ENCODE measurements around the gene KIAA1210. TPM values are rescaled to one million over a fixed set of nuclear protein-coding genes. Genes with fewer than 3 reads are reported as not detected.

The KIAA1210 gene
- total RNA-seq, 1 donor from 2014 or later, result not detected

DNA sequence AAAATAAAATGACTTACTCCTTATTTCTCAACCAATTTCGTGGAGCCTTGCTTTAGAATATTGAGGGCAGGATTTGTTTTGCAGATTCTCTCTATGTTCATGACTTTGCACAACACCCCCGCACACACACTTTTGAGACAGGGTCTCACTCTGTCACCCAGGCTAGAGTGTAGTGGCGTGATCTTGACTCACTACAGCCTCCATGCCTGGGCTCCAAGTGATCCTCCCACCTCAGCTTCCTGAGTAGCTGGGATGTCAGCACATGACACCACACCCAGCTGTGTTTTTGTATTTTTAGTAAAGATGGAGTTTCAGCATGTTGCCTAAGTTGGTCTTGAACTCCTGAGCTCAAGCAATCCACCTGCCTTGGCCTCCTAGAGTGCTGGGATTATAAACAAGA is 42.8 kb downstream of the KIAA1210 start:
- Mint-ChIP-seq H3K9me3 (no peaks in the 10 kb centered on the region), H3K4me1 (ENCODE audit: low read depth) (no peaks in the 10 kb centered on the region), H3K27ac (no peak overlapping the region), H3K4me3 (ENCODE audit: low read depth) (no peak overlapping the region), H3K36me3 (ENCODE audit: low read depth) (no peaks in the 10 kb centered on the region), H3K27me3 (ENCODE audit: low read depth) (peaks cover 5% of the 10 kb centered on the region)
- no peak for DNase-seq (ENCODE audit: low spot score)
- intact Hi-C loops (cut with micrococcal nuclease), result no loop called here

DNA sequence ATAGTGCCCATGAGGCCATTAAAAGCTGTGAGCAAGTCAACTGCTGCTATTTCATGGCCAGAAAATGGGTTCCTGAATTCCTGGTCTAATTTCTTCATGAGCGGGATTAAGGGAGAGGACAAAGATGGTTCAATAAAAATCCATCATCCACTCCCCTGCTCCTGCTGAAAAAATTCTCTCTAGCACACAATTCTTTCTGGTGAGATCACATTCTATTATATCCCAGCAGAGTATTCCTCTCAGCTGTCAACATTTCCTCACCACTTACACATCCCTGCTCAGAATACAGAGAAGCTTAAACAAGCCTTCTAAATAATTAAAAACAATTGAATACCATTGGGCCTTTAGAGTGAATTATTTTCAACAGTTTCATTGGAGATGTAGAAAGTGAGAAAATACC is 45.3 kb downstream of the KIAA1210 start:
- intact Hi-C loops (cut with micrococcal nuclease), result no loop called here
- no peaks in the 10 kb centered on the region for H3K4me1 Mint-ChIP-seq (ENCODE audit: low read depth)
- no peaks in the 10 kb centered on the region for H3K36me3 Mint-ChIP-seq (ENCODE audit: low read depth)
- no peak overlapping the region for H3K27ac Mint-ChIP-seq
- no peak overlapping the region for H3K4me3 Mint-ChIP-seq (ENCODE audit: low read depth)
- peaks cover 3% of the 10 kb centered on the region for H3K27me3 Mint-ChIP-seq (ENCODE audit: low read depth)
- no peaks in the 10 kb centered on the region for H3K9me3 Mint-ChIP-seq
- no peak for DNase-seq (ENCODE audit: low spot score)

DNA sequence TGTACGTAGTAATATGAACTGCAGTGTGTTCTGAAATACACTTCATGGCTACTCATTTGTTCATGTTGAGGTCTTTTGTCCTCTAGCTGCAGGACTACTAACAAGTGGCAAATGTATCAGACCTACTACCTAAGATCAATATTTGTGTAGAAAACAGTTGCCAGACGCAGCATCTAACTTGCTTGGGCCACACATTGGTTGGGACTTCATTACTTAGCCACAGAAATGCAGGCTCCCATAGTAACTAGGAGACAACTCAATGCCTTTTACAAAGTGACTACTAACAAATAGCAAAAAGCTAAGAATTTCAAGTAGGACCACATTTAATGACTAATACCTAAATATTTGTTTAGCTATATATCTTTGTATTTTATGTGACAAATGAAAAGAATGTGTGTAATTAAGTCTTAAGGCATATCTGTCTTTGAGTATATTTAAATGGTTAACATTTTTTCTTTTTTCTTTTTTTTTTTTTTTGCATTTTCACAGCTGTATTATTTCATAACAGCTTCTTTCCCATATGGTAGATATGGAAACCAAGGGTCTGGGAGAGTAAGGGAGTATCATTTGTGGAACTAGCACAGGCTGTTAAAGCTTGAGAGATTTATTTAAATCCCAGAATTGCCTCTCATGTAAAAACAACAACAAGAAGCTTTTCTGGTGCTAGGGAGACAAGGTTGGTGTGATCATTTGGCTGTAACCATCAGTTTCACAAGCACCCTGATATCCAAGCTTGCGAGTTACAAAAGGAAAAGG is 52.2 kb downstream of the KIAA1210 start:
- no peak overlapping the region for H3K27ac Mint-ChIP-seq
- no peaks in the 10 kb centered on the region for H3K9me3 Mint-ChIP-seq
- intact Hi-C loops (cut with micrococcal nuclease), result no loop called here
- DNase-seq (ENCODE audit: low spot score), result no peak
- H3K36me3 Mint-ChIP-seq (ENCODE audit: low read depth), result no peaks in the 10 kb centered on the region
- no peak overlapping the region for H3K4me3 Mint-ChIP-seq (ENCODE audit: low read depth)
- no peaks in the 10 kb centered on the region for H3K27me3 Mint-ChIP-seq (ENCODE audit: low read depth)
- no peaks in the 10 kb centered on the region for H3K4me1 Mint-ChIP-seq (ENCODE audit: low read depth)

DNA sequence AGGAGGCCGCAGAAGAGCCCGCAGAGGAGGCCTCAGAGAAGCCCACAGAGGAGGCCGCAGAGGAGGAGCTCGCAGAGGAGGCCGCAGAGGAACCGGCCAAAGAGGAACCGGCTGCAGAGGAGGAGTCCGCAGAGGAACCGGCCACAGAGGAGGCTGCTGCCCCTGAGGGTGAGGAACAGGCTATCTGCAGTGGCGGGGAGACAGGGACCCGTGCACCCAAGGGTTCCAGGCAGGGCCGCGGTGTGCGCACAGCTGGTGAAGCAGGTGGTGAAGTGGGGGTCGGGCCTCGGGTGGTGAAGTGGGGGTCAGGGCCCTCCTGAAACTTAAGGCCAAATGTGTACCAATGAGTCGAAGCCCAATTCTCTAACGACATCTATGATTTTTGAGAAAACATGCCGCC is 53.7 kb downstream of the KIAA1210 start:
- Mint-ChIP-seq H3K27me3 (ENCODE audit: low read depth) (no peaks in the 10 kb centered on the region), H3K4me3 (ENCODE audit: low read depth) (no peak overlapping the region), H3K4me1 (ENCODE audit: low read depth) (no peaks in the 10 kb centered on the region), H3K27ac (no peak overlapping the region), H3K36me3 (ENCODE audit: low read depth) (no peaks in the 10 kb centered on the region), H3K9me3 (no peaks in the 10 kb centered on the region)
- intact Hi-C loops (cut with micrococcal nuclease), result no loop called here
- no peak for DNase-seq (ENCODE audit: low spot score)

- Mint-ChIP-seq H3K4me3 (ENCODE audit: low read depth) (no peak overlapping the region), H3K36me3 (ENCODE audit: low read depth) (no peaks in the 10 kb centered on the region), H3K27ac (no peak overlapping the region), H3K27me3 (ENCODE audit: low read depth) (no peaks in the 10 kb centered on the region), H3K4me1 (ENCODE audit: low read depth) (no peaks in the 10 kb centered on the region), H3K9me3 (no peaks in the 10 kb centered on the region)
- intact Hi-C loops (cut with micrococcal nuclease), result no loop called here
- DNase-seq (ENCODE audit: low spot score), result no peak
These were observed 54.3 kb downstream of the KIAA1210 start for GRCh38 chrX:119073200-119073905.

DNA sequence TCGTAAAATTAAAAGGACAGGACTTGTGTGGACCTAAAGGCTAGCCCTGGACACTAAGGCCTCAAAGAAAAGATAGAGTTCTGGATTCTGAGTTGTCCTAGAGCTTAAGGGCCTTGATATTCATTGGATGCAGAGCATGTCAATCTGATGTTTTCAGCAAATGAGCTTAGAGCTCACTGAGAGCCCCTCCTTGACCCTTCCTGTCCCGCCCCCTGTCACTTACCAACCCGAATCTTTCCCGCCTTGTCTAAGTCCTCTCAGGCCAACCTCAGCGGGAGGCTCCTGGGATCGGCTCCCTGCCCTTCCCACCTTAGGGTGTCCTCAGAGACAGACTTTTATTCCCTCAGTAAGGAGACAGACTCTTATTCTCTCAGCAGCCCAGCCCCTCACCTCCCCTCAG is 54.9 kb downstream of the KIAA1210 start, which contains the start of gene CT47C1:
CT47C1 (plus strand) TSS at position 250 of the 400 bp plus-strand sequence. CDS start 233 bp downstream, outside the sequence.
- Mint-ChIP-seq H3K4me1 (ENCODE audit: low read depth) (no peaks in the 10 kb centered on the region), H3K27me3 (ENCODE audit: low read depth) (no peaks in the 10 kb centered on the region), H3K27ac (no peak within 1 kb of the TSS), H3K36me3 (ENCODE audit: low read depth) (no peaks in the 10 kb centered on the region), H3K9me3 (no peaks in the 10 kb centered on the region), H3K4me3 (ENCODE audit: low read depth) (no peak within 1 kb of the TSS)
- DNase-seq (ENCODE audit: low spot score), result no peak
- intact Hi-C loops (cut with micrococcal nuclease), result no loop called here

GRCh38 chrX:119071381-119071780 is 56.2 kb downstream of the KIAA1210 start:
- H3K27me3 Mint-ChIP-seq (ENCODE audit: low read depth), result no peaks in the 10 kb centered on the region
- intact Hi-C loops (cut with micrococcal nuclease), result no loop called here
- H3K36me3 Mint-ChIP-seq (ENCODE audit: low read depth), result no peaks in the 10 kb centered on the region
- H3K9me3 Mint-ChIP-seq, result no peaks in the 10 kb centered on the region
- H3K4me1 Mint-ChIP-seq (ENCODE audit: low read depth), result no peaks in the 10 kb centered on the region
- DNase-seq (ENCODE audit: low spot score), result no peak
- H3K4me3 Mint-ChIP-seq (ENCODE audit: low read depth), result no peak overlapping the region
- no peak overlapping the region for H3K27ac Mint-ChIP-seq

- DNase-seq (ENCODE audit: low spot score), result no peak
- no peak overlapping the region for H3K27ac Mint-ChIP-seq
- no peaks in the 10 kb centered on the region for H3K27me3 Mint-ChIP-seq (ENCODE audit: low read depth)
- no peaks in the 10 kb centered on the region for H3K36me3 Mint-ChIP-seq (ENCODE audit: low read depth)
- no peak overlapping the region for H3K4me3 Mint-ChIP-seq (ENCODE audit: low read depth)
- H3K4me1 Mint-ChIP-seq (ENCODE audit: low read depth), result no peaks in the 10 kb centered on the region
- intact Hi-C loops (cut with micrococcal nuclease), result loop anchor here (5.0 kb wide), 2 partner anchors 62 to 222 kb away; no protein-coding TSS in a partner anchor
- H3K9me3 Mint-ChIP-seq, result no peaks in the 10 kb centered on the region
These were observed 57.9 kb downstream of the KIAA1210 start for GRCh38 chrX:119069762-119070161.

GRCh38 chrX:119069128-119069527 is 58.5 kb downstream of the KIAA1210 start:
- Mint-ChIP-seq H3K4me1 (ENCODE audit: low read depth) (no peaks in the 10 kb centered on the region), H3K27ac (no peak overlapping the region), H3K27me3 (ENCODE audit: low read depth) (no peaks in the 10 kb centered on the region), H3K9me3 (no peaks in the 10 kb centered on the region), H3K4me3 (ENCODE audit: low read depth) (no peak overlapping the region), H3K36me3 (ENCODE audit: low read depth) (no peaks in the 10 kb centered on the region)
- intact Hi-C loops (cut with micrococcal nuclease), result loop anchor here (5.0 kb wide), 2 partner anchors 62 to 222 kb away; no protein-coding TSS in a partner anchor
- no peak for DNase-seq (ENCODE audit: low spot score)

DNA sequence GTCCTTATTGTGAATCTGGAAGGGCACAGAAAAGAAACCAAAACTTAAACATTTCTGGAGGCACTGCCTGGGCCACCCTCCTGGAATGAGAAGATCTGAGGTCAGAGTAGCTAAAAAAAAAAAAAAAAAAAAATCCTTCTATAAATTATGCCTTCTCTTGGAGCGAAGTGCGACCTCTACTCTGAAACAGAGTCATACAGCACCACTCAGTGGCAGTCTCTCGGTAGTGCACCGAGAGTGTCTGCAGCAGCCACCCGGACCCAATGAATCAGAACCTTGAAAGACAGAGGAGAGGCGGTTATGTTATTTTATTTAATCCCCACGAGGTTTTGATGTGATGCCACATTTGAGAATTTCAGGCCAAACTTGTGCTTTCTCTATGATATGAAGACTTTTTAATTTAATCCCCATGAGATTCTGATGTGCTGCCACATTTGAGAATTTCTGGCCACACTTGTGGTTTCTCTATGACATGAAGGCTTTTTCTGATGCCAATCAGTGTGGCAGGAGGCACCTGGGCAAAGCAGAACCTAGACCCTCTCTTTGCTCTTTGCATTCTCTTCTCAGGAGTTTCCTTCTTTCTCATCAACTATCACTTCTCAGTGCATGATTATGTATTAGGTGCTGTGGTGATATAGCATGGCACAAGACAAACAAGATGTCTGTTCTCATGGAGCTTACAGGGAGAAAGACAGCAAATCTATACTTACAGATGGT is 60.4 kb downstream of the KIAA1210 start:
- Mint-ChIP-seq H3K27ac (no peak overlapping the region), H3K27me3 (ENCODE audit: low read depth) (no peaks in the 10 kb centered on the region), H3K36me3 (ENCODE audit: low read depth) (no peaks in the 10 kb centered on the region), H3K9me3 (no peaks in the 10 kb centered on the region), H3K4me3 (ENCODE audit: low read depth) (no peak overlapping the region), H3K4me1 (ENCODE audit: low read depth) (no peaks in the 10 kb centered on the region)
- DNase-seq (ENCODE audit: low spot score), result peak; percentile 7
- intact Hi-C loops (cut with micrococcal nuclease), result loop anchor here (5.0 kb wide), 2 partner anchors 60 to 220 kb away; no protein-coding TSS in a partner anchor

DNA sequence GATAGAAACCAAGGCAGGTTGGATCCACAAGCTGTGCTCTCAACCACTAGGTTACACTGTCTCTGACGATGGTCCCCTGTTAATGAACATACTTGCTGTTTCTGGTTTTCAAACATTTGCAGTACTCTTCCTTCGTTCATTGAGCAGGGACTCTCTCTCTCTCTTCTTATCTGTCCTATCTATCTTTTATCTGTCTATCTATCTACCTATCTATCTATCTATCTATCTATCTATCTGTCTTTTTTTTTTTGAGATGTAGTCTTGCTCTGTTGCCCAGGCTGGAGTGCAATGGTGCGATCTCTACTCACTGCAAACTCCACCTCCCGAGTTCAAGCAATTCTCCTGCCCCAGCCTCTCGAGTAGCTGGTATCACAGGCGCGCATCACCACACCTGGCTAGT is 64.2 kb downstream of the KIAA1210 start:
- H3K36me3 Mint-ChIP-seq (ENCODE audit: low read depth), result no peaks in the 10 kb centered on the region
- no peak overlapping the region for H3K4me3 Mint-ChIP-seq (ENCODE audit: low read depth)
- DNase-seq (ENCODE audit: low spot score), result no peak
- H3K27me3 Mint-ChIP-seq (ENCODE audit: low read depth), result peaks cover 10% of the 10 kb centered on the region
- H3K9me3 Mint-ChIP-seq, result no peaks in the 10 kb centered on the region
- H3K4me1 Mint-ChIP-seq (ENCODE audit: low read depth), result no peaks in the 10 kb centered on the region
- H3K27ac Mint-ChIP-seq, result no peak overlapping the region
- intact Hi-C loops (cut with micrococcal nuclease), result no loop called here

GRCh38 chrX:119062750-119063374 is 64.8 kb downstream of the KIAA1210 start:
- DNase-seq (ENCODE audit: low spot score), result no peak
- intact Hi-C loops (cut with micrococcal nuclease), result no loop called here
- Mint-ChIP-seq H3K27me3 (ENCODE audit: low read depth) (peaks cover 10% of the 10 kb centered on the region), H3K4me1 (ENCODE audit: low read depth) (no peaks in the 10 kb centered on the region), H3K4me3 (ENCODE audit: low read depth) (no peak overlapping the region), H3K27ac (no peak overlapping the region), H3K9me3 (no peaks in the 10 kb centered on the region), H3K36me3 (ENCODE audit: low read depth) (no peaks in the 10 kb centered on the region)
